T-cell (primary cell): ENCODE measurements around the gene ETNPPL. TPM values are rescaled to one million over a fixed set of nuclear protein-coding genes. Genes with fewer than 3 reads are reported as not detected.

Experiments
- ATAC-seq, 4 experiments: fragments of 200-7000 bp in 3 of 4; fragments of 150-1000 bp in 1 of 4; cut with Tn5 transposase; replicated peaks in 1 of 4; 1 replicate in 3 of 4; 2 replicates in 1 of 4; pipeline ENCODE4 v1.10.0; 2021; ENCODE audit warnings: moderate library complexity in 3 of 4, mild to moderate bottlenecking in 2 of 4, moderate number of reproducible peaks in 1 of 4
- CTCF ChIA-PET, 2 donors: fragments of 300-600 bp; sonication (Branson Sonifier 250); formaldehyde crosslinking; loops; one replicate each; lab custom pipeline; 2022; ENCODE audit warnings: antibody characterized with exemption in 2 of 2; lab: Charles Lee
- POLR2A ChIA-PET, 2 donors: fragments of 300-600 bp; sonication (Branson Sonifier 250); formaldehyde crosslinking; loops; one replicate each; lab custom pipeline; 2022; ENCODE audit warnings: antibody characterized with exemption in 2 of 2; lab: Charles Lee
- DNase-seq, 35 experiments: peaks; one replicate each; pipeline versions ENCODE4 v3.0.0 to v3.0.0-alpha.2; 2013 to 2023
- H3K27ac ChIP-seq: one replicate; pipeline ENCODE4 v1.5.1; 2013; ENCODE audit warnings: low read length
- H3K27me3 ChIP-seq, 2 experiments: replicated peaks in 1 of 2; 1 replicate in 1 of 2; 2 replicates in 1 of 2; pipeline versions ENCODE4 v1.6.1 to v1.7.0; 2013; ENCODE audit warnings: low read length in 1 of 2, mixed read lengths in 1 of 2; ENCODE audit not compliant: control insufficient read depth in 2 of 2, insufficient read depth in 2 of 2; ENCODE audit errors: extremely low read depth in 1 of 2
- H3K36me3 ChIP-seq, 2 donors: 1 replicate in 1 of 2; 2 replicates in 1 of 2; pipeline versions ENCODE4 v1.6.1 to v1.7.0; 2013; ENCODE audit warnings: low read length in 1 of 2; ENCODE audit not compliant: control insufficient read depth in 2 of 2, insufficient read depth in 1 of 2; ENCODE audit errors: extremely low read depth in 1 of 2
- H3K4me1 ChIP-seq, 2 experiments: 1 replicate in 1 of 2; 2 replicates in 1 of 2; pipeline versions ENCODE4 v1.6.1 to v1.7.0; 2013; ENCODE audit warnings: low read length in 2 of 2, mixed read lengths in 1 of 2; ENCODE audit not compliant: insufficient read depth in 2 of 2, control insufficient read depth in 1 of 2; ENCODE audit errors: extremely low read depth in 1 of 2
- H3K4me3 ChIP-seq, 2 donors: 1 replicate in 1 of 2; 2 replicates in 1 of 2; pipeline versions ENCODE4 v1.5.1 to v1.7.0; 2013; ENCODE audit warnings: mild to moderate bottlenecking in 2 of 2, low read length in 1 of 2, moderate library complexity in 1 of 2; ENCODE audit not compliant: control insufficient read depth in 1 of 2; ENCODE audit errors: extremely low read depth in 1 of 2
- H3K9me3 ChIP-seq: 2 replicates; pipeline ENCODE4 v1.7.0; 2013
- H3K27ac Mint-ChIP-seq, 2 donors: one replicate each; pipeline ENCODE4 v1.8.0; 2020 to 2021; ENCODE audit warnings: mild to moderate bottlenecking in 2 of 2, mixed read lengths in 2 of 2
- H3K27me3 Mint-ChIP-seq, 2 donors: one replicate each; pipeline ENCODE4 v1.8.0; 2021 to 2022; ENCODE audit warnings: mixed read lengths in 2 of 2
- H3K36me3 Mint-ChIP-seq: one replicate; pipeline ENCODE4 v1.8.0; 2021; ENCODE audit warnings: mixed read lengths
- H3K4me1 Mint-ChIP-seq, 3 donors: one replicate each; pipeline ENCODE4 v1.8.0; 2020 to 2022; ENCODE audit warnings: mixed read lengths in 3 of 3, mild to moderate bottlenecking in 1 of 3
- H3K4me3 Mint-ChIP-seq, 3 donors: one replicate each; pipeline ENCODE4 v1.8.0; 2020 to 2022; ENCODE audit warnings: mild to moderate bottlenecking in 3 of 3, mixed read lengths in 3 of 3, moderate library complexity in 3 of 3
- H3K9me3 Mint-ChIP-seq, 3 donors: one replicate each; pipeline ENCODE4 v1.8.0; 2020 to 2022; ENCODE audit warnings: mixed read lengths in 3 of 3
- WGBS: methylation state at CpG from one replicate; pipeline ENCODE4 v1.1.5; 2013; ENCODE audit warnings: missing lambda C conversion rate; ENCODE audit not compliant: insufficient coverage; 5-methylcytosine and 5-hydroxymethylcytosine counted together
- total RNA-seq, 35 experiments: library from RNA in 6 of 35; stranded (reverse) in 6 of 35; fragments of 120-200 nt in 1 of 35; gene quantifications; one replicate each; pipeline versions ENCODE4 v1.2.1 to v1.2.4 and lab custom pipeline; 2013 to 2026

Gene ETNPPL
- total RNA-seq, 5 donors from 2014 or later (not counting 1 experiment from before 2014, with no cell fraction given) = 0.13 TPM; not detected in 4

- Mint-ChIP-seq H3K4me1 (no peaks in the 10 kb centered on the region), H3K9me3 (no peaks in the 10 kb centered on the region), H3K4me3 (no peak overlapping the region), H3K27me3 (peaks cover 3 to 8% of the 10 kb centered on the region in 2 donors), H3K36me3 (no peaks in the 10 kb centered on the region), H3K27ac (no peak overlapping the region)
- Histone ChIP-seq H3K4me3 (no peak overlapping the region), H3K9me3 (no peaks in the 10 kb centered on the region), H3K27me3 (peaks cover 0 to 7% of the 10 kb centered on the region in 2 experiments), H3K36me3 (no peaks in the 10 kb centered on the region), H3K4me1 (no peaks in the 10 kb centered on the region), H3K27ac (no peak overlapping the region)
- ChIA-PET POLR2A (no interaction called here), CTCF (no interaction called here)
- ATAC-seq (no peak), DNase-seq (peak in 1 of 35 experiments; percentile 22)
- WGBS = no CpG with 5 or more reads among the region's 3 CpGs
These were observed 21.0 kb upstream of the ETNPPL start for GRCh38 chr4:108783665-108784463.

GRCh38 chr4:108779958-108780357 is 17.1 kb upstream of the ETNPPL start:
- H3K36me3 ChIP-seq = no peaks in the 10 kb centered on the region
- Mint-ChIP-seq H3K27ac (no peak overlapping the region), H3K4me3 (no peak overlapping the region), H3K36me3 (no peaks in the 10 kb centered on the region), H3K27me3 (peaks cover 9 to 24% of the 10 kb centered on the region in 2 donors), H3K9me3 (no peaks in the 10 kb centered on the region), H3K4me1 (no peaks in the 10 kb centered on the region)
- no peaks in the 10 kb centered on the region for H3K4me1 ChIP-seq
- CTCF ChIA-PET = interaction anchor here in 1 of 2 donors (0.6 kb wide), 1 partner anchor 1813 kb away, joined by 6 read pairs; no protein-coding TSS in a partner anchor
- no peaks in the 10 kb centered on the region for H3K9me3 ChIP-seq
- no peak for DNase-seq
- POLR2A ChIA-PET = no interaction called here
- H3K27ac ChIP-seq = no peak overlapping the region
- no peak for ATAC-seq
- no peak overlapping the region for H3K4me3 ChIP-seq
- H3K27me3 ChIP-seq = peaks cover 0 to 9% of the 10 kb centered on the region in 2 experiments

- H3K4me3 ChIP-seq = no peak overlapping the region
- no CpG with 5 or more reads among the region's 2 CpGs for WGBS
- peaks cover 11 to 24% of the 10 kb centered on the region in 2 donors for H3K27me3 Mint-ChIP-seq
- H3K36me3 ChIP-seq = no peaks in the 10 kb centered on the region
- H3K27ac Mint-ChIP-seq = no peak overlapping the region
- CTCF ChIA-PET = no interaction called here
- POLR2A ChIA-PET = no interaction called here
- H3K4me3 Mint-ChIP-seq = no peak overlapping the region
- H3K27me3 ChIP-seq = peaks cover 0 to 13% of the 10 kb centered on the region in 2 experiments
- ATAC-seq (no peak), DNase-seq (no peak)
- H3K9me3 Mint-ChIP-seq = no peaks in the 10 kb centered on the region
- H3K4me1 ChIP-seq = no peaks in the 10 kb centered on the region
- H3K4me1 Mint-ChIP-seq = no peaks in the 10 kb centered on the region
- H3K9me3 ChIP-seq = no peaks in the 10 kb centered on the region
- H3K36me3 Mint-ChIP-seq = no peaks in the 10 kb centered on the region
- H3K27ac ChIP-seq = no peak overlapping the region
These were observed 14.5 kb upstream of the ETNPPL start for GRCh38 chr4:108777388-108777787.

GRCh38 chr4:108775921-108776320 is 13.1 kb upstream of the ETNPPL start:
- Mint-ChIP-seq H3K4me1 (no peaks in the 10 kb centered on the region), H3K9me3 (no peaks in the 10 kb centered on the region), H3K27ac (no peak overlapping the region), H3K36me3 (no peaks in the 10 kb centered on the region), H3K27me3 (peaks cover 9 to 24% of the 10 kb centered on the region in 2 donors), H3K4me3 (no peak overlapping the region)
- DNase-seq = no peak
- Histone ChIP-seq H3K9me3 (no peaks in the 10 kb centered on the region), H3K27ac (no peak overlapping the region), H3K4me3 (no peak overlapping the region), H3K27me3 (peaks cover 0 to 13% of the 10 kb centered on the region in 2 experiments), H3K36me3 (no peaks in the 10 kb centered on the region), H3K4me1 (no peaks in the 10 kb centered on the region)
- 31% methylated on average over 4 of the region's 5 CpGs for WGBS
- POLR2A ChIA-PET = no interaction called here
- CTCF ChIA-PET = no interaction called here
- no peak for ATAC-seq

- Mint-ChIP-seq H3K36me3 (no peaks in the 10 kb centered on the region), H3K9me3 (no peaks in the 10 kb centered on the region), H3K27me3 (peaks cover 9 to 20% of the 10 kb centered on the region in 2 donors), H3K4me3 (no peak overlapping the region), H3K27ac (no peak overlapping the region), H3K4me1 (no peaks in the 10 kb centered on the region)
- Histone ChIP-seq H3K27me3 (peaks cover 0 to 13% of the 10 kb centered on the region in 2 experiments), H3K9me3 (no peaks in the 10 kb centered on the region), H3K27ac (no peak overlapping the region), H3K4me1 (no peaks in the 10 kb centered on the region), H3K4me3 (no peak overlapping the region), H3K36me3 (no peaks in the 10 kb centered on the region)
- ATAC-seq (no peak), DNase-seq (no peak)
- POLR2A ChIA-PET = no interaction called here
- CTCF ChIA-PET = interaction anchor here in 1 of 2 donors (0.6 kb wide), 1 partner anchor 694 kb away, joined by 4 read pairs; no protein-coding TSS in a partner anchor
- 79% methylated on average over 3 of the region's 5 CpGs for WGBS
These were observed 12.1 kb upstream of the ETNPPL start for GRCh38 chr4:108774809-108775530.

- Mint-ChIP-seq H3K27ac (no peak overlapping the region), H3K27me3 (peaks cover 9 to 11% of the 10 kb centered on the region in 2 donors), H3K4me1 (no peaks in the 10 kb centered on the region), H3K4me3 (no peak overlapping the region), H3K9me3 (no peaks in the 10 kb centered on the region), H3K36me3 (no peaks in the 10 kb centered on the region)
- no peak overlapping the region for H3K27ac ChIP-seq
- no peaks in the 10 kb centered on the region for H3K36me3 ChIP-seq
- no peaks in the 10 kb centered on the region for H3K9me3 ChIP-seq
- H3K27me3 ChIP-seq = peaks cover 0 to 7% of the 10 kb centered on the region in 2 experiments
- ATAC-seq (no peak), DNase-seq (no peak)
- no peaks in the 10 kb centered on the region for H3K4me1 ChIP-seq
- ChIA-PET POLR2A (no interaction called here), CTCF (no interaction called here)
- 89% methylated on average over 4 of the region's 7 CpGs for WGBS
- no peak overlapping the region for H3K4me3 ChIP-seq
These were observed 9.5 kb upstream of the ETNPPL start for GRCh38 chr4:108772402-108772801.
